GM23338 (cell line): ENCODE results near the gene SYNDIG1. TPM values are rescaled to one million over a fixed set of nuclear protein-coding genes. Genes with fewer than 3 reads are reported as not detected.

Source experiments
- NANOG ChIP-seq: IDR thresholded peaks from 2 replicates; pipeline ENCODE4 v1.6.1; 2016; ENCODE audit warnings: antibody characterized with exemption, borderline replicate concordance
- POLR2AphosphoS5 ChIP-seq: IDR thresholded peaks from 2 replicates; pipeline ENCODE4 v1.6.1; 2016; ENCODE audit warnings: antibody characterized with exemption, low read depth
- ZNF114 ChIP-seq: fragments of 250-450 bp; sonication (Bioruptor Pico); IDR thresholded peaks from 2 replicates; pipeline ENCODE4 v1.5.0; 2020; ENCODE audit warnings: mild to moderate bottlenecking, moderate library complexity
- ZNF331 ChIP-seq: fragments of 250-450 bp; sonication (Bioruptor Pico); IDR thresholded peaks from 2 replicates; pipeline ENCODE4 v1.5.0; 2020; ENCODE audit warnings: low read depth, mild to moderate bottlenecking, moderate library complexity
- polyA plus RNA-seq: library from polyadenylated mRNA; unstranded; fragments of >200 nt; fragmentation: Nextera tagmentation; extraction: Ambion mirVana; gene quantifications from 2 replicates; pipeline ENCODE4 v1.2.1, GENCODE V29; 2016
- total RNA-seq: library from RNA; depleted of rRNA; stranded (reverse); fragments of >200 nt; shearing (Covaris generic); gene quantifications from 2 replicates; pipeline ENCODE4 v1.2.3, GENCODE V29; 2014
- TF ChIP-seq, protein P1 (sequence below): fragments of 250-450 bp; sonication (Bioruptor Pico); IDR thresholded peaks from 2 replicates; pipeline ENCODE4 v1.5.0; 2020; ENCODE audit warnings: mild to moderate bottlenecking, moderate library complexity
- TF ChIP-seq, protein P2 (sequence below): IDR thresholded peaks from 2 replicates; pipeline ENCODE4 v1.6.1; 2016; ENCODE audit warnings: antibody characterized with exemption
- TF ChIP-seq, protein P3 (sequence below), 2 experiments: fragments of 200-600 bp in 1 of 2; sonication (generic) in 1 of 2; conservative IDR thresholded peaks; 2 replicates each; pipeline versions ENCODE4 v1.5.1 to v1.6.1; 2016 to 2017; ENCODE audit warnings: antibody characterized with exemption in 2 of 2, low read depth in 2 of 2, mild to moderate bottlenecking in 2 of 2, moderate library complexity in 1 of 2

Gene SYNDIG1
- total and polyA plus RNA-seq, 2 experiments from 2014 or later = 2.8 to 4.8 TPM

DNA sequence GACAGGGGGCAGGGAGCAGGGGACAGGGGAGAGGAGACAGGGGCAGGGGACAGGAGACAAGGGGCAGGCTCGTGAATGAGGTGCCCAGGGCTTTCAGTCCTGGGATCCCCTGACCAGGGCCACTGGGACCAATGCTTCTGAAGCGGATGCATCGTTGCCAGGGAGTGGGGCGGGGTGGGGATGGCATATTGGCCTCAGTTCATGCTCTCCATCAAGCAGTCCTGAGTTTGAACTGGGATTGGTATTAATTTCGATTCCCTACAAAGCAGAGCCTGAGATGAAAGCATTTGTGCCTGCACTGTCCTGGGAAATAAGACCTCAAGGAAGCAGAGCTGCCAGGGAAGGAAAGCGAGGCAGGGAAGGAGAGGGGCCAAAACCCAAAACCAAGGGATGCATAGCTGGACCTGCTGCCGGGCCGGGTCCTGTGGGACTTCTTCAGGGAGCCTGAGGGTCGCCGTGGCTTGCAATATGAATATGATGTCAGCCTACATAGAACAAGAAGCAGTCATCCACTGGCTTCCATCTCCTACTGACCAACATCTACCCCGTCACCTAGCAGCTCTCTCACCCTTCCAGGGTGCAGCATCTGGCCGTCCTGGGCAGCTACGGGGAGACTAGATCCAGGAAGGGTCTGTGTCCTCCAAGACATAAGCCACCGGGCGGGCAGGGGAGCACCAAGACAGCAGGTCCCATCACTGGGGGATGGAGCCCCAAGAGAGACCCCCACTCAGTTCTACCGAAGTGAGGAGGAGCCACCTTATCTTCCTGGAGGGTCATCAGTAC lies 233.3 kb downstream of the SYNDIG1 start (continued):
- TF ChIP-seq, protein P1, sequence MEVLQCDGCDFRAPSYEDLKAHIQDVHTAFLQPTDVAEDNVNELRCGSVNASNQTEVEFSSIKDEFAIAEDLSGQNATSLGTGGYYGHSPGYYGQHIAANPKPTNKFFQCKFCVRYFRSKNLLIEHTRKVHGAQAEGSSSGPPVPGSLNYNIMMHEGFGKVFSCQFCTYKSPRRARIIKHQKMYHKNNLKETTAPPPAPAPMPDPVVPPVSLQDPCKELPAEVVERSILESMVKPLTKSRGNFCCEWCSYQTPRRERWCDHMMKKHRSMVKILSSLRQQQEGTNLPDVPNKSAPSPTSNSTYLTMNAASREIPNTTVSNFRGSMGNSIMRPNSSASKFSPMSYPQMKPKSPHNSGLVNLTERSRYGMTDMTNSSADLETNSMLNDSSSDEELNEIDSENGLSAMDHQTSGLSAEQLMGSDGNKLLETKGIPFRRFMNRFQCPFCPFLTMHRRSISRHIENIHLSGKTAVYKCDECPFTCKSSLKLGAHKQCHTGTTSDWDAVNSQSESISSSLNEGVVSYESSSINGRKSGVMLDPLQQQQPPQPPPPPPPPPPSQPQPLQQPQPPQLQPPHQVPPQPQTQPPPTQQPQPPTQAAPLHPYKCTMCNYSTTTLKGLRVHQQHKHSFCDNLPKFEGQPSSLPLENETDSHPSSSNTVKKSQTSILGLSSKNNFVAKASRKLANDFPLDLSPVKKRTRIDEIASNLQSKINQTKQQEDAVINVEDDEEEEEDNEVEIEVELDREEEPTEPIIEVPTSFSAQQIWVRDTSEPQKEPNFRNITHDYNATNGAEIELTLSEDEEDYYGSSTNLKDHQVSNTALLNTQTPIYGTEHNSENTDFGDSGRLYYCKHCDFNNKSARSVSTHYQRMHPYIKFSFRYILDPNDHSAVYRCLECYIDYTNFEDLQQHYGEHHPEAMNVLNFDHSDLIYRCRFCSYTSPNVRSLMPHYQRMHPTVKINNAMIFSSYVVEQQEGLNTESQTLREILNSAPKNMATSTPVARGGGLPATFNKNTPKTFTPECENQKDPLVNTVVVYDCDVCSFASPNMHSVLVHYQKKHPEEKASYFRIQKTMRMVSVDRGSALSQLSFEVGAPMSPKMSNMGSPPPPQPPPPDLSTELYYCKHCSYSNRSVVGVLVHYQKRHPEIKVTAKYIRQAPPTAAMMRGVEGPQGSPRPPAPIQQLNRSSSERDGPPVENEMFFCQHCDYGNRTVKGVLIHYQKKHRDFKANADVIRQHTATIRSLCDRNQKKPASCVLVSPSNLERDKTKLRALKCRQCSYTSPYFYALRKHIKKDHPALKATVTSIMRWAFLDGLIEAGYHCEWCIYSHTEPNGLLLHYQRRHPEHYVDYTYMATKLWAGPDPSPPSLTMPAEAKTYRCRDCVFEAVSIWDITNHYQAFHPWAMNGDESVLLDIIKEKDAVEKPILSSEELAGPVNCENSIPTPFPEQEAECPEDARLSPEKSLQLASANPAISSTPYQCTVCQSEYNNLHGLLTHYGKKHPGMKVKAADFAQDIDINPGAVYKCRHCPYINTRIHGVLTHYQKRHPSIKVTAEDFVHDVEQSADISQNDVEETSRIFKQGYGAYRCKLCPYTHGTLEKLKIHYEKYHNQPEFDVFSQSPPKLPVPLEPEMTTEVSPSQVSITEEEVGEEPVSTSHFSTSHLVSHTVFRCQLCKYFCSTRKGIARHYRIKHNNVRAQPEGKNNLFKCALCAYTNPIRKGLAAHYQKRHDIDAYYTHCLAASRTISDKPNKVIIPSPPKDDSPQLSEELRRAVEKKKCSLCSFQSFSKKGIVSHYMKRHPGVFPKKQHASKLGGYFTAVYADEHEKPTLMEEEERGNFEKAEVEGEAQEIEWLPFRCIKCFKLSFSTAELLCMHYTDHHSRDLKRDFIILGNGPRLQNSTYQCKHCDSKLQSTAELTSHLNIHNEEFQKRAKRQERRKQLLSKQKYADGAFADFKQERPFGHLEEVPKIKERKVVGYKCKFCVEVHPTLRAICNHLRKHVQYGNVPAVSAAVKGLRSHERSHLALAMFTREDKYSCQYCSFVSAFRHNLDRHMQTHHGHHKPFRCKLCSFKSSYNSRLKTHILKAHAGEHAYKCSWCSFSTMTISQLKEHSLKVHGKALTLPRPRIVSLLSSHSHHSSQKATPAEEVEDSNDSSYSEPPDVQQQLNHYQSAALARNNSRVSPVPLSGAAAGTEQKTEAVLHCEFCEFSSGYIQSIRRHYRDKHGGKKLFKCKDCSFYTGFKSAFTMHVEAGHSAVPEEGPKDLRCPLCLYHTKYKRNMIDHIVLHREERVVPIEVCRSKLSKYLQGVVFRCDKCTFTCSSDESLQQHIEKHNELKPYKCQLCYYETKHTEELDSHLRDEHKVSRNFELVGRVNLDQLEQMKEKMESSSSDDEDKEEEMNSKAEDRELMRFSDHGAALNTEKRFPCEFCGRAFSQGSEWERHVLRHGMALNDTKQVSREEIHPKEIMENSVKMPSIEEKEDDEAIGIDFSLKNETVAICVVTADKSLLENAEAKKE (CRISPR knock-in tag) = no peak
- no peak for TF ChIP-seq ZNF331 (CRISPR knock-in tag)
- TF ChIP-seq NANOG = no peak
- TF ChIP-seq, protein P2, sequence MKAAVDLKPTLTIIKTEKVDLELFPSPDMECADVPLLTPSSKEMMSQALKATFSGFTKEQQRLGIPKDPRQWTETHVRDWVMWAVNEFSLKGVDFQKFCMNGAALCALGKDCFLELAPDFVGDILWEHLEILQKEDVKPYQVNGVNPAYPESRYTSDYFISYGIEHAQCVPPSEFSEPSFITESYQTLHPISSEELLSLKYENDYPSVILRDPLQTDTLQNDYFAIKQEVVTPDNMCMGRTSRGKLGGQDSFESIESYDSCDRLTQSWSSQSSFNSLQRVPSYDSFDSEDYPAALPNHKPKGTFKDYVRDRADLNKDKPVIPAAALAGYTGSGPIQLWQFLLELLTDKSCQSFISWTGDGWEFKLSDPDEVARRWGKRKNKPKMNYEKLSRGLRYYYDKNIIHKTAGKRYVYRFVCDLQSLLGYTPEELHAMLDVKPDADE = no peak
- TF ChIP-seq, protein P3, sequence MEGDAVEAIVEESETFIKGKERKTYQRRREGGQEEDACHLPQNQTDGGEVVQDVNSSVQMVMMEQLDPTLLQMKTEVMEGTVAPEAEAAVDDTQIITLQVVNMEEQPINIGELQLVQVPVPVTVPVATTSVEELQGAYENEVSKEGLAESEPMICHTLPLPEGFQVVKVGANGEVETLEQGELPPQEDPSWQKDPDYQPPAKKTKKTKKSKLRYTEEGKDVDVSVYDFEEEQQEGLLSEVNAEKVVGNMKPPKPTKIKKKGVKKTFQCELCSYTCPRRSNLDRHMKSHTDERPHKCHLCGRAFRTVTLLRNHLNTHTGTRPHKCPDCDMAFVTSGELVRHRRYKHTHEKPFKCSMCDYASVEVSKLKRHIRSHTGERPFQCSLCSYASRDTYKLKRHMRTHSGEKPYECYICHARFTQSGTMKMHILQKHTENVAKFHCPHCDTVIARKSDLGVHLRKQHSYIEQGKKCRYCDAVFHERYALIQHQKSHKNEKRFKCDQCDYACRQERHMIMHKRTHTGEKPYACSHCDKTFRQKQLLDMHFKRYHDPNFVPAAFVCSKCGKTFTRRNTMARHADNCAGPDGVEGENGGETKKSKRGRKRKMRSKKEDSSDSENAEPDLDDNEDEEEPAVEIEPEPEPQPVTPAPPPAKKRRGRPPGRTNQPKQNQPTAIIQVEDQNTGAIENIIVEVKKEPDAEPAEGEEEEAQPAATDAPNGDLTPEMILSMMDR (conservative IDR thresholded peaks at IDR 0.05; ENCODE audit: low read depth in 2 of 2) = no peak
- TF ChIP-seq ZNF114 (CRISPR knock-in tag) = no peak
- TF ChIP-seq POLR2AphosphoS5 = no peak
